Osteoblast (primary cell): Measurements from ENCODE around the gene MED9. TPM values are rescaled to one million over a fixed set of nuclear protein-coding genes. Genes with fewer than 3 reads are reported as not detected.
"Not testable (repeated sequence)": the region's sequence is repeated elsewhere in the genome, so short reads cannot be mapped to it uniquely, and the experiment has no call there.

Experiments
- DNase-seq: peaks from one replicate; pipeline ENCODE4 v3.0.0; 2011; ENCODE audit warnings: low spot score, mixed read lengths; ENCODE audit not compliant: insufficient read length; ENCODE audit errors: missing footprints
- H2AFZ ChIP-seq: 2 replicates; pipeline ENCODE4 v1.6.0; 2011; ENCODE audit warnings: mild to moderate bottlenecking, low read length
- H3K27ac ChIP-seq: 2 replicates; pipeline ENCODE4 v1.5.1; 2011; ENCODE audit warnings: mild to moderate bottlenecking, low read depth, low read length, moderate library complexity
- H3K27me3 ChIP-seq: 2 replicates; pipeline ENCODE4 v1.6.0; 2012; ENCODE audit warnings: mild to moderate bottlenecking, control low read depth, inconsistent platforms, low read length, moderate library complexity; ENCODE audit not compliant: insufficient read depth
- H3K36me3 ChIP-seq: 2 replicates; pipeline ENCODE4 v1.5.1; 2011; ENCODE audit warnings: mild to moderate bottlenecking, low read length, control low read depth, moderate library complexity; ENCODE audit not compliant: insufficient read depth
- H3K4me1 ChIP-seq: 2 replicates; pipeline ENCODE4 v1.5.1; 2011; ENCODE audit warnings: mild to moderate bottlenecking, low read length, control low read depth, moderate library complexity; ENCODE audit not compliant: insufficient read depth
- H3K4me2 ChIP-seq: 2 replicates; pipeline ENCODE4 v1.6.0; 2011; ENCODE audit warnings: mild to moderate bottlenecking, low read length; ENCODE audit not compliant: insufficient read depth
- H3K4me3 ChIP-seq: fragments of 200-600 bp; sonication (generic); 3 replicates; pipeline ENCODE4 v1.5.1; 2012; ENCODE audit warnings: mild to moderate bottlenecking, low read length, inconsistent platforms; ENCODE audit not compliant: insufficient read depth
- H3K79me2 ChIP-seq: 2 replicates; pipeline ENCODE4 v1.6.0; 2012; ENCODE audit warnings: mild to moderate bottlenecking, low read length, control low read depth, inconsistent platforms; ENCODE audit not compliant: insufficient read depth
- H3K9me3 ChIP-seq: 2 replicates; pipeline ENCODE4 v1.5.1; 2011; ENCODE audit warnings: low read depth, low read length, control low read depth
- H4K20me1 ChIP-seq: 2 replicates; pipeline ENCODE4 v1.6.0; 2012; ENCODE audit warnings: mild to moderate bottlenecking, low read length, control low read depth; ENCODE audit not compliant: insufficient read depth
- CTCF ChIP-seq: IDR thresholded peaks from 2 replicates; pipeline ENCODE4 v1.5.1; 2011; ENCODE audit warnings: mild to moderate bottlenecking, low read depth, low read length, moderate library complexity; ENCODE audit errors: extremely low read depth
- total RNA-seq: library from RNA; depleted of rRNA; stranded (reverse); fragments of >200 nt; gene quantifications from 2 replicates; pipeline ENCODE4 v1.2.3, GENCODE V29; 2012

Gene MED9
- total RNA-seq, 1 donor: 17.0 TPM

GRCh38 chr17:17448076-17448475 lies 28.7 kb upstream of the MED9 start:
- no peak for DNase-seq
- TF ChIP-seq CTCF: no peak
- H2AFZ ChIP-seq: no peak overlapping the region
- no peak overlapping the region for H3K4me2 ChIP-seq
- no peaks in the 10 kb centered on the region for H3K79me2 ChIP-seq
- peaks cover 6% of the 10 kb centered on the region for H3K27me3 ChIP-seq
- no peaks in the 10 kb centered on the region for H3K36me3 ChIP-seq
- peaks cover 26% of the 10 kb centered on the region for H3K4me1 ChIP-seq
- no peaks in the 10 kb centered on the region for H3K9me3 ChIP-seq
- no peak overlapping the region for H3K4me3 ChIP-seq
- H3K27ac ChIP-seq: no peak overlapping the region
- no peaks in the 10 kb centered on the region for H4K20me1 ChIP-seq

GRCh38 chr17:17448723-17449122 lies 28.1 kb upstream of the MED9 start:
- Histone ChIP-seq H3K27ac (no peak overlapping the region), H3K36me3 (no peaks in the 10 kb centered on the region), H3K9me3 (no peaks in the 10 kb centered on the region), H3K4me1 (peaks cover 26% of the 10 kb centered on the region), H3K4me3 (no peak overlapping the region), H3K4me2 (no peak overlapping the region), H3K79me2 (no peaks in the 10 kb centered on the region), H2AFZ (no peak overlapping the region), H4K20me1 (no peaks in the 10 kb centered on the region), H3K27me3 (peaks cover 6% of the 10 kb centered on the region)
- TF ChIP-seq CTCF: no peak
- DNase-seq: no peak

GRCh38 chr17:17453088-17453487 lies 23.7 kb upstream of the MED9 start:
- Histone ChIP-seq H3K4me2 (no peak overlapping the region), H2AFZ (no peak overlapping the region), H3K27ac (no peak overlapping the region), H3K9me3 (no peaks in the 10 kb centered on the region), H3K4me3 (no peak overlapping the region), H3K4me1 (peaks cover 1% of the 10 kb centered on the region), H3K79me2 (no peaks in the 10 kb centered on the region), H3K27me3 (peaks cover 12% of the 10 kb centered on the region), H4K20me1 (no peaks in the 10 kb centered on the region), H3K36me3 (no peaks in the 10 kb centered on the region)
- DNase-seq: no peak
- no peak for TF ChIP-seq CTCF

GRCh38 chr17:17454276-17454675 lies 22.5 kb upstream of the MED9 start:
- H3K4me3 ChIP-seq: no peak overlapping the region
- peaks cover 12% of the 10 kb centered on the region for H3K27me3 ChIP-seq
- no peaks in the 10 kb centered on the region for H4K20me1 ChIP-seq
- H3K27ac ChIP-seq: no peak overlapping the region
- no peaks in the 10 kb centered on the region for H3K79me2 ChIP-seq
- no peak overlapping the region for H2AFZ ChIP-seq
- TF ChIP-seq CTCF: no peak
- H3K4me1 ChIP-seq: no peaks in the 10 kb centered on the region
- no peak overlapping the region for H3K4me2 ChIP-seq
- no peak for DNase-seq
- H3K9me3 ChIP-seq: no peaks in the 10 kb centered on the region
- no peaks in the 10 kb centered on the region for H3K36me3 ChIP-seq

GRCh38 chr17:17454700-17455099 lies 22.1 kb upstream of the MED9 start:
- peaks cover 12% of the 10 kb centered on the region for H3K27me3 ChIP-seq
- not testable (repeated sequence) for H3K4me3 ChIP-seq, H2AFZ ChIP-seq, H3K79me2 ChIP-seq, H3K9me3 ChIP-seq, H3K4me1 ChIP-seq, H3K36me3 ChIP-seq, H4K20me1 ChIP-seq, DNase-seq, H3K4me2 ChIP-seq, H3K27ac ChIP-seq
